AG09309 (cell line): ENCODE data around the gene SERTAD2.

Source experiments
- DNase-seq: peaks from one replicate; pipeline ENCODE4 v3.0.0-alpha.2; 2010; ENCODE audit warnings: low read depth
- H3K4me3 ChIP-seq: 2 replicates; pipeline ENCODE4 v1.5.1; 2011; ENCODE audit warnings: mild to moderate bottlenecking, low read depth, low read length, moderate library complexity; ENCODE audit not compliant: control insufficient read depth
- CTCF ChIP-seq: IDR thresholded peaks from 2 replicates; pipeline ENCODE4 v1.5.1; 2011; ENCODE audit warnings: mild to moderate bottlenecking, low read depth, low read length, inconsistent platforms; ENCODE audit not compliant: insufficient read depth, control insufficient read depth; ENCODE audit errors: missing control alignments

SERTAD2 gene

GRCh38 chr2:64653109-64654062, at the start of gene SERTAD2:
TSS of gene SERTAD2 (minus strand) at chr2:64653913. CDS start at chr2:64636871, 17,042 bp downstream.
- peak within 1 kb of the TSS; percentile 89 for H3K4me3 ChIP-seq
- peak; percentile 37 for DNase-seq
- TF ChIP-seq CTCF: no peak

- peak; percentile 75 for DNase-seq
- no peak for TF ChIP-seq CTCF
- no peak overlapping the region for H3K4me3 ChIP-seq
Observed at GRCh38 chr2:64700133-64700809, 46.6 kb upstream of the SERTAD2 start.

- DNase-seq: no peak
- H3K4me3 ChIP-seq: no peak overlapping the region
- no peak for TF ChIP-seq CTCF
Observed at GRCh38 chr2:64699712-64700111, 46.0 kb upstream of the SERTAD2 start.

GRCh38 chr2:64698668-64699444, 45.1 kb upstream of the SERTAD2 start:
- peak; percentile 74 for DNase-seq
- no peak overlapping the region for H3K4me3 ChIP-seq
- TF ChIP-seq CTCF: no peak

- no peak for DNase-seq
- TF ChIP-seq CTCF: no peak
- no peak overlapping the region for H3K4me3 ChIP-seq
Observed at GRCh38 chr2:64698177-64698643, 44.5 kb upstream of the SERTAD2 start.
